Activated gamma-delta T cell (primary cell): ENCODE results near the gene F12.
"Not testable (repeated sequence)": the region's sequence is repeated elsewhere in the genome, so short reads cannot be mapped to it uniquely, and the experiment has no call there.

ENCODE experiments used
- DNase-seq: peaks from one replicate; lab custom pipeline; 2025; lab: John Stamatoyannopoulos, UW

F12 gene

DNA sequence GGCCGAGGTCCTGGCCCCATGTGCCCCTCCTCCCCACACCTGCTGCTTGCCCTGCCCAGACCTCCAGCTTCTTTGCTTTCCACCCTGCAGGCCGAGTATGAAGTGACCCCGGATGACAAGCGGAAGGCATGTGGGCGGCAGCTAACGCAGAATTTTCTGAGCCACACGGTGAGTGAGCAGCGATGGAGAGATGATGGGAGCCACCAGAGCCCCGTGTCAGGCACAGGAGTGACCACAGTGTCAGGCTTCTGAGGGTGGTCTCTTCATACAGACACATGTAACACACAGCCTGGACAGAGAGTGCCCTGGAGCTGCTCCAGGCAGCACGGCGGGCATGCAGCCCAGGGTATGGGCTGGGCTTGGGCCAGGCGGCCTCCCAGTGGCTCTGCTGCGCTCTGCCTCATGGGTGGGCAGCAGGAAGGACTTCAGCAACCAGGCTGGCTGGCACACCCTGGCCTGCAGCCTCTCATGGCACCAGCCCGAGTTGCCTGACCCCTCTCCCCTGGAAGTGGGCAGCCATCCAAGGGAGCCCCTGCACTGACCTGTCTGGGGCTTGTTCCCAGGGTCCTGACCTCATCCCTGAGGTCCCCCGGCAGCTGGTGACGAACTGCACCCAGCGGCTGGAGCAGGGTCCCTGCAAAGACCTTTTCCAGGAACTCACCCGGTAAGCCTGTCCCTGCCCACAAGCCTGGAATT is 22.9 kb upstream of the F12 start:
- no peak for DNase-seq

- DNase-seq: peak; percentile 73
These were observed 22.2 kb upstream of the F12 start for GRCh38 chr5:177431317-177432142.

DNA sequence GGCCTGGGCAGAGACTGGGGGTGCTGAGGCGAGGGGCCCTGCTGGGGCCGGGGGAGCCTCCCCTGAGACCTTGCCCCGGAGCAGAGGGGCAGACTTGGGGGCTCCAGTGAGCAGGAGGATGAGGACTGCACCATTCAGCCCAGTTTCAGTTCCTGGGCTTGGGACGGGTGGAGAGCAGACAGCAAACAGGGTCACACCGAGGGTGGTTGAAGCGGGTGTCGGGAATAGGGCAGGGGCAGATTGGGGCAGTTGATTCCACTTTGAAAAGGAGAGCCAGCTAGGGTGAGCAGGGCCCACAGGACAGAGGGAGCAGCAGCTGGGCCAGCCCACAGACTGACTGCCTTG is 21.6 kb upstream of the F12 start:
- DNase-seq: no peak

GRCh38 chr5:177430140-177430951 is 21.0 kb upstream of the F12 start:
- DNase-seq: no peak

DNA sequence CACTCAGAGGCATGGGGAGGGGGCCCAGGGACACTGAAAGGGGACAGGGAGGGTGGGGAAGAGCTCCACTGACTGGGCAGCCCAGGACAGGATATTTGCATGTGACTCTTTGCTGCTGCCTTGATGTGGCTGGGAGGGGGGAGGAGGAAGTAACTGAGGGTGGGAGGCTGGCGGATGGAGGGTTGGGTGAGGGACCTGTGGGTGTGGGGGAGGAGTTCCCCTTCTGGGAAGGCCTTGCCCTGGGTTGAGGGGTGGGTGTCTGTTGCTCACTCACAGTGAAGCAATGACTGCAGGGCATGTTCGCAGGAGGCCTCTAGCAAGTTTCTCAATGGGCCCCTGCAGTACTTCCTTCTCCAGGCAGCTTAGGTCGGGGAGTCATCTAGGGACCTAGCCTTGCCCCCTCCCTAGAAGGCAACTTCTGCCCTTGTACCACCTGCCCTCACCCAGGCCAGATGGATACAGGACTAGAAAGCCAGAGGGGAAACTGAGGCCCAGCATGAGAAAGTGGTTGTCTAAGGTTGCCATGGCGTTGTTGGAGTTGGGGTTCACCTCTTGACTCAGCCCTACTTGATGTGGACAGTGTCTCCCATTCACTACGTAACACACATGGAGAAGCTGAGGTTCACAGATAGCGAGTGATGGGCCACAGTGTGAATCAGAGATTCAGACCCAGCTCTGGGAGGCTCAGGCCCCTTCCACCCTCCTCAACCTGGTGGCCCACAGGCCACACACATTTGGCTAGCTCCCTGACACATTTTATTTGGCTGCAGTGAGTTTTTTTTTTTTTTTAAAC is 20.1 kb upstream of the F12 start:
- no peak for DNase-seq

DNA sequence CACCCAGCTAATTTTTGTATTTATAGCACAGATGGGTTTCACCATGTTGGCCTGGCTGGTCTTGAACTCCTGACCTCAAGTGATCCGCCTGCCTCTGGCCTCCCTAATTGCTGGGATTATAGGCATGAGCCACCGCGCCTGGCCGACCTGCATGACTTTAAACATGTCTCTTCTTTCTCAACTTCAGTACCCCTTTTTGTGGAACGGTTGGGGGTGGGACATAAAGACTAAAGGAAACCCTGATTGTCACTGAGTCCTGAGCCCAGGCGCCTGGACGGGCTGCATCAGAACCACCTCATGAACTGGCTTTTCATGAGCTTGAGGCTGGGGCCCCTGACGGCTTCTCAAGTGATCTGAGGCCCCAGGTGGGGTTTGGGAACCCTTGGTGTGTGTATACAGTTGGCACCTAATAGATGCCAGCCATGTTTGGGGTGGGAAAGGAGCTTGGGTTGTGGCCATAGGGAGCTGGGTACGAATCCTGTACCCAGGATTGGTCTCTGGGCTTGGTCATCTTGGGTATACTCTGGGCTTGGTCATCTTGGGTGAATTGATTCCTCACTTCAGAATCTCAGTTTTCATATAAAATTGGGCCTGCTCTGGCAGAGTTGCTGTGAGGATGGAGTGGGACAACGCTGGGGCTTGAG is 19.3 kb upstream of the F12 start:
- no peak for DNase-seq

GRCh38 chr5:177427919-177428573 is 18.7 kb upstream of the F12 start:
- DNase-seq: no peak

- DNase-seq: no peak
These were observed 18.0 kb upstream of the F12 start for GRCh38 chr5:177427211-177427822.

- peak; percentile 79 for DNase-seq
These were observed 17.3 kb upstream of the F12 start, which contains the start of gene GRK6 for GRCh38 chr5:177426566-177427210. TSS of gene GRK6 (plus strand) at chr5:177426676. CDS start at chr5:177426846, 170 bp downstream.

DNA sequence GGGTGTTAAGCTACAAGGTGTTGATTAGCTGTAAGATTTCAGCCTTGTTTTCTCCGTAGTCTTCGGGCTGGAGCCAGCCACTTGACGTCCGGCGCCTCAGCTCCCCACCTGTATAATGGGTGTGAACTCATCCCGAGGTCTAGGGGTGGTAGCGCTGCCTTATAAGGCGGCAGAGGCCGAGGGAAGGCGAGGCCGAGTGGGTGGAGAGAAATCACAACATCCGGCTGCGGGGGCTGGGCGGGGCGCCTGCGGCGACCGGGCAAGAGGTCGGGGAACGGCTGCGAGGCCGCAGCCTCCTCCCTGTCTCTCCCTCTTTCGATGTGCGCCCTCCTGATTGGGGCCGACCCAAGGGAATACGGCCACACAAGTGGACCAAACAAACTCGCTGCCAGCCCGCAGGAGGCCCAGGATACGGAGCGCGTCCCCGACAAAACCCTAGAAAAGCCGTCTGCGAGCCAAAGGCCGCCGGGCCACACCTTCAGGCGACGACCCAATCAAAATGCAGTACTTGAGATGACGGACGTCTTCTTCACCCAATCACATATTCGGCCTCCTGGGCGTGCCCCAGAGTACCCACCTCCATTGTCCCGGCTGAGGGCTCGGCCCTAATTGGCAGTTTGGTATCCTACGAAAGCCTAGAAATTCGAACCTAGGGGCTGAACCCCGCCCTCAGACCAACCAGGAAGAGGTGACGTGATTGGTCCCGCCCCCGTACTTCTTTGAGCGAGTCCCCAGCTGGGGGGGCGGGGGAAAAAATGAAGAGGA is 16.6 kb upstream of the F12 start:
- peak; percentile 77 for DNase-seq

DNA sequence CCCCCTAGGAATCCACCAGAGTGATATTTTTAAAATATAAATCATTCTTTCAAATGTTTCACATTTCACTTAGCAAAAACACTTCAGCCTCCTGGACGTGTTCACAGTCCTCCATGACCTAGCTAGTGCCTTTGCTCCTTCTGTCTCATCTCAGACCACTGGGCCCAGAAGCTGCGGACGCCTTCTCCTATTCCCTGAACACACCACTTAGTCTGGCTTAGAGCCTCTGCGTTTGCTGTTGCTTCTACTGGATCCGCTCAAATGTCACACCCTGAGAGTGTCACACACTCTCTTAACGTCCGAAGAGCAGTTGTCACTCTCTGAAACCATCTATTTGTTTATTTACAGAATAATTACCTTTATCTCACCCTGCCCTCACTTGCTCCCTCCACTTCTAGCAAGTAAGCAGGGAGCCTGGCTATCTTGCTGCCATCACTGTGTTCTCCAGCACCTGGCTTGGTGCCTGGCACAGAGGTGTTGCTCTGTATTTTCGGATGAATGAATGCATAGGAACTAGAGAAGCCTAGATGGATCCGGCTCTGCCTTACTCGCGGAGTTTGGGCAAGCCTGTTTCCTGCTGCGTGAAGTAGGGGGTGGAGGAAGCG is 15.9 kb upstream of the F12 start:
- DNase-seq: no peak

GRCh38 chr5:177423671-177424070 is 14.3 kb upstream of the F12 start:
- DNase-seq: no peak

- DNase-seq: no peak
These were observed 11.9 kb upstream of the F12 start for GRCh38 chr5:177421062-177421798.

DNA sequence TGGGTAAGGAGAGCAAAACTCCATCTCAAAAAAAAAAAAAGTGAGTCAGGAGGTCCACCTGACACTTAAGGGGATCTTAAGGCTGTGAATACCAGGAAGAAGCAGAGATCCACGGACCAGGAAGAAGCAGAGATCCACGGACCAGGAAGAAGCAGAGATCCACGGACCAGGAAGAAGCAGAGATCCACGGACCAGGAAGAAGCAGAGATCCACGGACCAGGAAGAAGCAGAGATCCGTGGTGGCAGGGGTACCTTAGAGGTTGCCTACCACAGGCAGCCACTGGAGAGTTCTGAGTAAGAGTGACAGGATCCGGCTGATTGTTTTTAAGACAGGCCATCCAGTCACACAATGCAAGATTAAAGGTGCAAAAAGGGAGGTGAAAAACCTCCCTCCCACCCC is 11.1 kb upstream of the F12 start:
- DNase-seq: not testable (repeated sequence)

GRCh38 chr5:177419046-177419445 is 9.7 kb upstream of the F12 start:
- no peak for DNase-seq

- DNase-seq: not testable (repeated sequence)
These were observed 7.7 kb upstream of the F12 start for GRCh38 chr5:177417081-177417480.

DNA sequence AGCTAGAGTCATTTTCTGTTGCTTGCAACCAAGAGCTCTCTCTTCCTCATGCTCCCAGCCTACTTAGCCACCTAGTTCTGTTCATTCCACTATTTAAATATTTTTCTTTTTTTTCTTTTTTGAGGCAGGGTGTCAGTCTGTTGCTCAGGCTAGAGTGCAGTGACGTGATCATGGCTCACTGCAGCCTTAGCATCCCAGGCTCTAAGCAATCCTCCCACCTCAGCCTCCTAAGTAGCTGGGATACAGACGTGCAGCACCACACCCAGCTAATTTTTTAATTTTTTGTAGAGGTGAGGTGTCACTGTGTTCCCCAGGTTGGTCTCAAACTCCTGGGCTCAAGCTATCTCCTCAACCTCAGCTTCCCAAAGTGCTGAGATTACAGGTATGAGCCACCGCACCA is 5.1 kb upstream of the F12 start:
- no peak for DNase-seq
